Kasumi-1 (cell line): ENCODE results near the gene NME3.

Source experiments
- DNase-seq, 2 experiments: peaks; one replicate each; lab custom pipeline; 2025; lab: John Stamatoyannopoulos, UW

NME3 gene

DNA sequence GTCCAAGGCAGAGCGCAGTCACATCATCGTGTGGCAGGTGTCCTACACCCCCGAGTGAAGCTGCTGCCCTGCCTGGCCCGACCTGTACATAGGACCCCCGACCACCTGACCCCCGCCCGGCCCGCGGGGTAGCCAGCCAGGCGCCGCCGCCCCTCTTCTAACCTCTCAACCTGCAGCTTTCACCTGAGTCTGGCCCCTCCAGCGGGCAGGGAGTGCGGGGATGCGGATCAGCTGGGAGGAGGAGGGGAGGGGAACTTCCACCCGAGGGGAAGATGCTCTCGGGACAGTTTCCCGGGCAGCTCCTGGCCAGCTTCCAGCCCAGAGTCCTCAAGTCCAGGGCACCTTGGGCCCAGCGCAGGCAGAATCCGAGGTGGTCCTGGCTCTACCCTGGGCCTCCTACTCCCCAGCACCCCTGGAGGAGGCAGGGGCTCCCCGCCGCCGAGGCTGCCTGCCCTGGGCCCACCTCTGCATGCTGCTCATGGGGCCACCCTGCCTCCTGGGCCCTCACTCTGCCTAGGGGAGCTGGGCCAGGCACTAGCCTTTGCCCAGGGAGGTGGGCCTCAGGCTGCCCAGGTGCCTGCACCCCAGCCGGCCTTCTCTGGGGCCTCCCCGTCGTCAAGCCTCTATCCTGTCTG, 2.5 kb downstream of the NME3 start:
- DNase-seq, result no peak

DNA sequence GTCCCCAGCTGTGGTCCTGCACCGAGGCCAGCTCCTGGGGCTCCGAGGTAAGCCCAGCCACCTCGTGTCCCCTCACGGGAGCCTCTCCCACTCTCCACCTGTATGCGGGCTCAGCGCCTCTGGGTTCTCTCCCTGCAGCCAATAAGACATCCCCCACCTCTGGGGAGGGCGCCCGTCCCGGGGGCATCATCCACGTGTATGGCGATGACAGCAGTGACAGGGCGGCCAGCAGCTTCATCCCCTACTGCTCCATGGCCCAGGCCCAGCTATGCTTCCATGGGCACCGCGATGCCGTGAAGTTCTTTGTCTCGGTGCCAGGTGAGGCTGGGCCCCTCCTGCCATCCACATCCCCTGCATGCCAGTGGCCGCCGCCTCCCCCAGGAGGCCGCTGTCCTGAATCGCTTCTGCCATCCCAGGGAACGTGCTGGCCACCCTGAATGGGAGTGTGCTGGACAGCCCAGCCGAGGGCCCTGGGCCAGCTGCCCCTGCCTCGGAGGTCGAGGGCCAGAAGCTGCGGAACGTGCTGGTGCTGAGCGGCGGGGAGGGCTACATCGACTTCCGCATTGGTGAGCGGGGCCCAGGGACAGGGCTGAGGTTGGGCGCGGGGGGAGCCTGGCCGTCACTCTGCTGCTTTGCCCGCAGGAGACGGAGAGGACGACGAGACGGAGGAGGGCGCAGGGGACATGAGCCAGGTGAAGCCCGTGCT, 3.1 kb downstream of the NME3 start:
- no peak for DNase-seq

DNA sequence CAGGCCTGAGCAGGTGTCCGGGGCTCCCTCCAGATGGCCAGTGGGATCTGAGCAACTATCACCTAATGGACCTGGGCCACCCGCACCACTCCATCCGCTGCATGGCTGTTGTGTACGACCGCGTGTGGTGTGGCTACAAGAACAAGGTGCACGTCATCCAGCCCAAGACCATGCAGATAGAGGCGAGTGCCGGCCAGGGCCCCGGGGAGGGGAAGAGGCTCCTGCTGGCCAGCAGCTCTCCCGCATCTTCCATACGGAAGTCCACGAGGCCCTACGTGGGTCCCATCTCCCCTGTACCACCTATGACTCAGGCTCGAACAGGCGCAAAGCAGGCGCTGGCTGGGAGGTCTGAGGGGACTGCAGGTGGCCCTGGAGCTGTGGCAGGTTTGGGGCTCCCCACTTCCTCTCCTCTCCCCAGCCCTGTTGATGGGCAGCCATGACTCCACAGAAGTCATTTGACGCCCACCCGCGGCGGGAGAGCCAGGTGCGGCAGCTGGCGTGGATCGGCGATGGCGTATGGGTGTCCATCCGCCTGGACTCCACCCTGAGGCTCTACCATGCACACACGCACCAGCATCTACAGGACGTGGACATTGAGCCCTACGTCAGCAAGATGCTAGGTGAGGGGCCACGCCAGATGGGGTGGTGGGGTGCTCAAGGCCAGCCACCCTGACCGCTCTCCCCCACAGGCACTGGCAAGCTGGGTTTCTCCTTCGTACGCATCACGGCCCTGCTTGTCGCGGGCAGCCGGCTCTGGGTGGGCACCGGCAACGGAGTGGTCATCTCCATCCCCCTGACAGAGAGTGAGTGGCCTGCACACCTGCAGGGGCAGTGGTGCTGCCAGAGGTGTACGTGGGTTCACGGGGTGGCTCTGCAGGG, 4.0 kb downstream of the NME3 start:
- no peak for DNase-seq

DNA sequence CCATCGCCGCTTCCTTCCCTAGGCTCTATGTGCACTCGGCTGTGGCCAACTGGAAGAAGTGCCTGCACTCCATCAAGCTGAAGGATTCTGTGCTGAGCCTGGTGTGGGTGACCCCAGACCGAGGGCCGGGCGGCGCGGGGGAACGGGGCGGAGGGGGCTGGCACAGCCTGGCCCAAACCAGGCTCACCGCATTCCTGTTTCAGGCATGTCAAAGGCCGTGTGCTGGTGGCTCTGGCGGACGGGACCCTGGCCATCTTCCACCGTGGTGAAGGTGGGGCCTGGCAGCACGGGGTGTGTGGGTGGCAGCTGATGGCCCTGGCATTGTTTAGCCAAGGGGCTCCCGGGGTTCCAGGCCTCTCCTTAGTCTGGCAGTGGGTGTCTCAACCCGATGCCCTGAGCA, 4.6 kb downstream of the NME3 start:
- no peak for DNase-seq

DNA sequence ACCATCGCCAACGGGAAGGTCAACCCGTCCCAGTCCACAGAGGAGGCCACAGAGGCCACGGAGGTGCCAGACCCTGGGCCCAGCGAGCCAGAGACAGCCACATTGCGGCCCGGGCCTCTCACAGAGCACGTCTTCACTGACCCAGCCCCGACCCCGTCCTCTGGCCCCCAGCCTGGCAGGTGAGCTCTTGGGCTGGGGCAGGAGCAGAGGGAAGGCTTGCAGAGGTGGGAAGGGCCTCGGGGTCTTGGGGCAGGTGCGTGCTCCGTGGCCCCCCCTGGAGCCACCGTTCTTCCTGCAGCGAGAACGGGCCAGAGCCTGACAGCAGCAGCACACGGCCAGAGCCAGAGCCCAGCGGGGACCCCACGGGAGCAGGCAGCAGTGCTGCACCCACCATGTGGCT, 5.1 kb downstream of the NME3 start:
- DNase-seq, result no peak

DNA sequence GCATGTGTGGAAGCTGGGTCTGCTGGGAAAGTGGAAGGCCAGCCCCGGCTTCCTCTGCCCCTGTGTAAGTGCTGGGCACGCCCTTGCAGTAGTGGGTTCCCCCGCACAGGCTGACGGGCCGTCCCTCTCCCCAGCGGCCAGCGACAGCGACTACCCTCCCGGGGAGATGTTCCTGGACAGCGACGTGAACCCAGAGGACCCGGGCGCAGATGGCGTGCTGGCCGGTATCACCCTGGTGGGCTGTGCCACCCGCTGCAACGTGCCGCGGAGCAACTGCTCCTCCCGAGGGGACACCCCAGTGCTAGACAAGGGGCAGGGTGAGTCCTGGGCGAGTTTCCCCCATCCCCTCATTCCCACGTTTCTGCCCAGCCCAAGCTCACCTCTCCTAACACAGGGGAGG, 5.5 kb downstream of the NME3 start:
- DNase-seq, result no peak

DNA sequence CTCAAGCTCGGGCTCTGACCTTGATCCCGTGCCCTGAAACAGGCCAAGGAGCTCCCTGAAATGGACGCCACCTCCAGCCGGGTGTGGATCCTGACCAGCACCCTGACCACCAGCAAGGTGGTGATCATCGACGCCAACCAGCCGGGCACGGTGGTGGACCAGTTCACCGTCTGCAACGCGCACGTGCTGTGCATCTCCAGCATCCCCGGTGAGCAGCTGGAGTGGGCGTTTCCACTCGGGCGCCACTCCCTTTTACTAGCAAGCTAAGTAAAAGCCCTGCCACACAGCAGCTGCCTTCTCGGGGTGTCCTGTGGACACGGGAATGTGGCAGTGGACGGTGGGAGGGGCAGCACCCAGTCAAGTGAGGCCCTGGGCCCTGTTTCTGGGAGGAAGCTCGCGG, 6.4 kb downstream of the NME3 start:
- no peak for DNase-seq

DNA sequence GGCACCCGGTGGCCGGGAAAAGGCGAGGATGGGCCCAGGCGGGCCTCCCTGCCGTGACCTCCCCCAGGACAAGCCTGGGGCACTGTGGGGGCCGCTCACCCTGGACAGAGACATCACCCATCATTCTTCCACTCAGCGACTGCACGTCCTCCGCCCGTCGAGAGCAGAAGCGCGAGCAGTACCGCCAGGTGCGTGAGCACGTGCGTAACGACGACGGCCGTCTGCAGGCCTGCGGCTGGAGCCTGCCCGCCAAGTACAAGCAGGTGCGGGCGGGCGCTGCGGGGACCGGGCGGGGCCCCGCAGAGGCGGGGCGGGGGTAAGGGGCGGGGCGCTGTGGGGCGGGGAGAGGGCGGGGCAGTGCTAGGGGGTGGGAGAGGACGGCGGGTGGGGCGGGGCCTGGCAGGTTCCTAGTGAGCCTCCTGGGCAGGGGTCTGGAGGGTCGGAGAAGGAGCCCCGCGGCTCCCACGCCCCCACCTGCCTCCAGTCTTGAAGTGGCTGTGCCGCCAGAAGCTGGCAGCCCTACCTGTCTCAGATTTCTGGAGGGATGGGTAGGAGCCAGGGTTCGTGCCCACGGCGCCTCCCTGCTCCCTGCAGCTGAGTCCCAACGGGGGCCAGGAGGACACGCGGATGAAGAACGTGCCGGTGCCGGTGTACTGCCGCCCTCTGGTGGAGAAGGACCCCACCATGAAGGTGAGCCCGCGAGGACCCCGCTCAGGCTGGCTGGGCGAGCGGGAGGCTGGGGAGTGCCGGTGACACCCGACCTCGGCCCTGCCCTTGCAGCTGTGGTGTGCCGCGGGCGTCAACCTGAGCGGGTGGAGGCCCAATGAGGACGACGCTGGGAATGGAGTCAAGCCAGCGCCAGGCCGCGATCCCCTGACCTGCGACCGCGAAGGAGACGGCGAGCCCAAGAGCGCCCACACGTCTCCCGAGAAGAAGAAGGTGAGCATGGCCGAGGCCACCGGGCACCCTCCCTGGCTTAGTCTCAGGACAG, 7.5 kb downstream of the NME3 start:
- peak in 1 of 2 experiments; percentile 1 for DNase-seq

DNA sequence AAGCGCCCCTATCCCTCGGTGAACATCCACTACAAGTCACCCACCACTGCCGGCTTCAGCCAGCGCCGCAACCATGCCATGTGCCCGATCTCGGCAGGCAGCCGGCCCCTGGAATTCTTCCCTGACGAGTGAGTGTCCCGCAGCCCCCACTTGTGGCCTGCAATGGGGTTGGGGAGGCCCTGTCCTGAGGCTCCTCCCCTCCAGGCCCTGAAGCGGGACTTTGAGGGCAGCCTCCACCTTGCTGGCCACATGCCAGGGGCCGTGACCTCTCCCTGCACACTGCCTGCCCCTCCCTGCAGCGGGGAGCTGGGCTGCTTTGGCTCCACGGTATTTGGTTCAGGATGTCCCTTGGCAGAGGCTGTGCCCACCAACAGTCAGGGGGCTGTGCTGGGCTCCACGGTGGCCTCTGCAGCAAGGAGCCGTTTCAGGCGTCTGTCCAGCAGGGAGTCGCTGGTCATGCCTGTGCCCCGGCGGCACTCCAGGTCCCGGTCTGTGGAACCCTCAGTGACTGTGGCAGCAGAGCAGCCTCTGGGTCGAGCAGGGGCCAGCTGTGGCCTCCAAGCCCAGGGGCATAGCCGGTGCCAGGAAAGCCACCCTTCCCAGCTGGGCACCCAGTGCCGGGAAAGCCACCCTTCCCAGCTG, 8.3 kb downstream of the NME3 start:
- no peak for DNase-seq

DNA sequence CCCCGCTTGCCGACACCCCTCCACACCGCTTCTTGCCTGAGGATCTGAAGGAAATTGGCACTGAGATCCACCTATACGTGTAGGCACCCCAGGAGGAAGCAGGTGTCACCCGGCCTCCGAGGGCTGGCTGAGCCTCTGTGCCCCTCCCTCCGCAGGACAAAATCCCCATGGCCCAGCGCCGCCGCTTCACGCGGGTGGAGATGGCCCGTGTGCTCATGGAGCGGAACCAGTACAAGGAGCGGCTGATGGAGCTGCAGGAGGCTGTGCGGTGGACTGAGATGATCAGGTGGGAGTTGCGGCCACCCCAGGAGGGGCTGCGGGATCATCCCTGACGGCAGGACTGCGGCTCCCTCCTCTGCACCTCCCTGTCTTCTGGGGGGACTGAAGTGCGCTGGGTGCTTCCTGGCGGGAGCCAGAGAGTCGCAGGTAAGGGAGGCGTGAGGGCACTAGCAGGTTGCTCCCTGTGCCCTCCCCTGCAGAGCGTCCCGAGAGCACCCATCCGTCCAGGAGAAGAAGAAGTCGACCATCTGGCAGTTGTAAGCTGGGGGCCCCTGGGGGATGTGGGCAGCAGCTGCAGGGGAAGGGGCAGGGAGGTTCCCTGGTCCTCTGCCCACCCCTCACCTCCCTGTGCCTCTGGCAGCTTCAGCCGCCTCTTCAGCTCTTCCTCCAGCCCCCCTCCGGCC, 9.0 kb downstream of the NME3 start:
- no peak for DNase-seq

DNA sequence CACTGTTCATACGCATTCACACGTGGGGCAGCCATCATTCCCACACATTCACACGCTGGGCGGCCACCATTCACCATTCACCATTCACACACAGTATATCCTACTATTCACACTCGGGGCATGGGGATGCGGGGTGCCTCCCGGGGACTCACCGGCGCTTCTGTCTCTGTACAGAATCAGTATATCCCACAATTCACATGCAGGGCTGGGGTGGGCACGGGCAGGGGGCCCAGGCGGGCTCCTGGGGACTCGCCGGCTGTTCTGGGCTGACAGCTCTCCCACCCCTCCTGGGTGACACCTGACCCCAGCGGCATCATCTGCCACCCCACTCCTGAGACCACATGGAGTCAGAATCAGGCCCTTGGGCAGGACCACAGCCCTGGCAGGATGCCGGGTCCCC, 9.6 kb downstream of the NME3 start:
- no peak for DNase-seq

DNA sequence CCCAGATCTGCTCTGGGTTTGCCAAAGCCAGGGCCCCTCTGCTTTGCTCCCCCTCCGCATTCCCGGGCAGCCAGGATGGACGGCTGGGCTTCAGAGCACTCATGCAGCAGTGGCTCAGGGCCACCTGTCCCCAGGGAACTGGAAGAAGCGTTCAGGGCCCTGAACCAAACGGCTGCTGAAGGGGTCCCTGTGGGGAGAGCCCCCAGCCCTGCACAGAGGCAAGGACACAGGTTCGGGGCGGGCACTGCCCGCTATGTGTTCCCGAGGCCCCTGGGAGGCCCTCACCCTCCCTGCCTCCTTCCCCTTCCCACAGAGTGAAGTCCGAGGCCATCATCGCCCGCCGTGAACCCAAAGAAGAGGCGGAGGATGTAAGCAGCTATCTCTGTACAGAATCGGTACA, 10.4 kb downstream of the NME3 start:
- DNase-seq, result no peak

DNA sequence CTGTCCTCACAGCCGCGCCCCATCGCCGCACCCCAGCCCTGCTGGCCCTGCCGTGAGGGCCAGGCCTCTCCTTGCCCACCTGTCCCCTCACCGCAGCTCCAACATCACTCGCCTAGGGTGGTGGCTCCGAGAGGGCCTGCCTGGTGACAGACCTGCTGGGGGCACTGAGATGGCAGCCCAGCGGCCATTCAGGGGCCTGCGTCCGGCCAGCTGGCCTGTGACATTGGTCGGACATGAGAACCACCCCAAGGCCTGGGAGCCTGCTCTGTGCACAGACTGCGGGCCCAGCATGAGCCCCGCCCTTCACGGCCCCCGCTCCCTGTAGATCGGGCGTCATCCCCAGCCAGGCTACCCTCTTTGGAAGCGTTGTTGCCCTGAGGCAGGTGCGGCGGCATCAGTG, 11.8 kb downstream of the NME3 start:
- no peak for DNase-seq

DNA sequence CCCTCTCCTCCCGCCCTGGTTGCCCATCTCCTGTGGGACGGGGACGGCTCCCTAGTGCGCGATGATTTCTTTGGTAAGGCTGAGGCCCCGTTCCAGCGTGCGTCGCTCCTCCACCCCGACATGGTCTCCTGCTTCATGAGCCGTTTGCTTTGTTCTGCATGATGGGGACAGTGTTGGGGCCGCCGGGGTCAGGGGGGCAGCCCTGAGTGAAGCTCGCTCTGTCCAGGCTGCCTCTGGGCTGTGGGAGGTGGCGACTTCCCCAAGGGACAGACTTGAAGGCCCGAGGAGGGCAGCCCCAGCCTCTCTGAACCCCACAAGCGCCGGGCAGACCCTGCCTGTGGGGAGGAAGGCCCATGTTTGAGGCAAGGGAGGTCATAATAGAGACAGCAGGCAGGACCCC, 12.4 kb downstream of the NME3 start:
- DNase-seq, result no peak

DNA sequence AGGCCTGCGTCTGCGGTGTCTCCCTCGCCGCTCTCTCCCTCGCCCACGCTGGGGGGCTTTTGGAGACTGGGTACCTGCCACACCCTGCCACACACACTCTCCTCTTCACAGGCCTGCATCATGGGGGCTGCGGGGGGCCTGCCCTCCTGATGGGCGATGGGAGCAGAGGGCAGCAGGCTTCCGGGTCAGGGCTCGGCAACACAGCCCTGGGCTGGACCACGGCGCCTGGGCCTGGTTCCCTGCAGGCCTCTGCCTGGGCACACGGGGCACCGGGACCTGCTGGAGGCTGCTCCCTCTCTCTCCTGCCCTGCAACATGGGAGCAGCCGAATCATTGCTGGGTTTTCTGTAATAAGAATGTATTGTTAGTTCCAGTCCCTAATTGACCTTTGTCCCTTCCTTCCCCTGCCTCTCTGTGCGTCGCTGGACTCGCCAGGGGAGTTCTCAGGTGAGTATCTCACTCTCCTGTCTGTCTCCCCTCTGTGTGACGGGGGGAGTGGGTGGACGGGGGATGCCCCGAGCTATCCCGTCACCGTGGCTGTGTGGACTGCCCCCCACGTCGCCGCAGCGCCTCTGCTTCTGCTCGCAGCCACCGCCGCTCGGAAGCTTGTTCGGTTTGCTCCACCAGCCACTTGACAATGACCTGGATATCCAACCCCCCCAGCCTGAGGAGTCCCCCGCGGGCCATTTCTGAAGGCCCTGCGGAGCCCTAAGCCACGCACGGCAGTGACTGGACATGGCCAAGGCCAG, 13.5 kb downstream of the NME3 start:
- DNase-seq, result no peak

DNA sequence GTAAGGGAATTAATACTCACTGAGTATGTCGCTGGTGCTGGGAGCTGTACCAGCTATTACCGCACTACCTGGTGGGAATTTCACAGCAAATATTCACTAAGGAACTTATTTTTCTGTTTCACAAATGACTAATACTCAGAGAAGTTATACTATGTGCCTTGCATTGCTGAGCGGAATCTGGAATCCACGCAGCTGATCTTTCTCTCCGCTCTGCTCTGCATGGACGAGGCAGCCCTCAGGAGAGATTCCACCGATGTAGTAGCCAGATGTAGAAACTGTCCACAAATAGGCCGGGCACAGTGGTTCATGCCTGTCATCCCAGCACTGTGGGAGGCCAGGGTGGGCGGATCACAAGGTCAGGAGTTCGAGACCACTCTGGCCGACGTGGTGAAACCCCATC, 17.1 kb downstream of the NME3 start:
- no peak for DNase-seq

DNA sequence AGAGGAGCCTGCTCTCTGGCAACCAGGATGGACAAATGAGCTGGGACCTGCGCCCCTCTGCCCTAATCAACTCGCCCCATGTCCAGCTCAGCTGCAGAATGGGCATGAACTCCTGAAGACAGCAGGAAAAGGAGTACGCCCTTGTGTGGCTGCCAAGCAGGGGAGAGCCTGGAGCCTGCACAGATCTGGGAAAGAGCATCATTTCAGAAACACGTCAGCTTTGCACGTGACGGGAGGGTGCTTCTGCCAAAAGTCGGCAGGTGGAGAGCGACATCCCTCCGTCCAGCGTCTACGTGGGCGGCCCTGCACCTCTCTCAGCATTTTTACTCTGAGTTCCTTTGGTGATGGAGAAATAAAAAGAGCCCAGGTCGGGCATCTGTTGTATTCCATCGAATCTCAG, 18.5 kb downstream of the NME3 start:
- no peak for DNase-seq

DNA sequence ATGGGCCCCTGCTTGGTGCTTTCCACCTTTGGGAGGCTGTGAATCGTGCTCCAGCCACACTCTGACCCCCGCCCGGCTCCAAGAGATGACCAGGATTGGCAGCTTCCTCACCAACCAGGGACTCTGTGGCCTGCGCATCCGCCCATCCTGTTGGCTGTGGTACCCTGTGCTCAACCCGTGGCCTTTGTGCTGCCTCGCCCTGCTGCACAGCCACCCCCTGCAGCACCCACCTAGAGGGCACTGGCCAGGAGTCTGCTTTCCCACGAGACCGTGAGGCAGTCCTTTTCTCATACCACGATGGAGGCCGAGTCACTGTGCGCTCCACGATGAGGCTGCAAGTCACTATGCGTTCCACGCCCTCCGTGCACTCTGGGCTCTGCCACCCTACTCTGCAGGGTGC, 19.4 kb downstream of the NME3 start:
- DNase-seq, result no peak

DNA sequence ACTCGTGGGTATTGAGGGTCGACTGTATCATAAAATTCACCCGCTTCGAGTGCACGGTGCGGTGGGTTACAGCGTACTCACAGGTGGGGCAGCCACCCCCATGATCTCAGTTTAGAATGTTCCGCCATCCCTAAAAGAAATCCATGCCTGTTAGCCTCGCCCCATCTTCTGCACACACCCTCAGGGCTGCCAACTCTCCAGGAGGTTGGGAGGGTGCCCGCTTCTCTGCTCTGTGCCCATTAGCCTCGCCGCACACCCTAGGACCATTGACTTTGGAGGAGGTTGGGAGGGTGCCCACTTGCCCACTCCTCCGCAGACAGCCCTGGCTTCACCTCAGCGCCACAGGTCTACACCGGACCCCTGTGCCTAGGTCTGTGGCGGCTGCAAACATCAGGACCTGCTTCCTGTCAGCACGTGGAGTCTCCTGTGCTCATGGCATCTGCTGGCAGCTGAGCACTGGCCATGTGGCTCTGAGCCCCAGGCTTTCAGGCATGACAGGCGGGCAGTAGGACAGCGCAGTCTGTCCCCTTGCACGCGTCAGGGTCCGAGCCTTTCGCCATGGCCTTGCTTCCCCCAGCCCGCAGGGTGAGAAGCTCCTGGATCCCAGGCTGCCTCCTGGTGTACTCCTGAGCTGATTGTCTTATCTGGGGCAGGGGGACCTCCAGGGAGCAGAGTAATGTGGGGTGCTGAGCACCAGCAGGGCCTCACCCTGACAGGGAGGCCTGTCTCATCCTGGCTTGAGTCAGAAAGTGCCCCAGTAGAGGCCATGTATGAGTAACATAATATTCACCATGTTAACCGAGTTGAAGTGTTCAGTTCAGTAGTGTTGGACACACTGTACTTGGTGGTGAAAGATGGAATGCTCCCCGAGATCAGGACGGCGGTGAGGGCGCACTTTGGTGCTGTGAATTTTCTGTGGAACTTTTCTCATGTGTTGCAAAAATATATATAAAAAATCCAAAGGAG, 21.9 kb downstream of the NME3 start:
- no peak for DNase-seq
